HUES64 (cell line): Measurements from ENCODE around the gene TAF13.

Source experiments
- H3K27ac ChIP-seq: 2 replicates; pipeline ENCODE4 v1.7.0; 2013; ENCODE audit warnings: low read depth, low read length, inconsistent platforms
- H3K27me3 ChIP-seq: 2 replicates; pipeline ENCODE4 v1.6.1; 2013; ENCODE audit warnings: mild to moderate bottlenecking, low read length; ENCODE audit not compliant: insufficient read depth
- H3K36me3 ChIP-seq: 2 replicates; pipeline ENCODE4 v1.6.1; 2013; ENCODE audit warnings: mild to moderate bottlenecking, low read length; ENCODE audit not compliant: insufficient read depth
- H3K4me1 ChIP-seq: 2 replicates; pipeline ENCODE4 v1.6.1; 2013; ENCODE audit warnings: mild to moderate bottlenecking, low read length, moderate library complexity; ENCODE audit not compliant: insufficient read depth
- H3K4me3 ChIP-seq: 2 replicates; pipeline ENCODE4 v1.5.1; 2013; ENCODE audit warnings: mild to moderate bottlenecking, low read length, moderate library complexity
- H3K9ac ChIP-seq: 2 replicates; pipeline ENCODE4 v1.6.1; 2013; ENCODE audit warnings: mild to moderate bottlenecking, low read depth, low read length
- H3K9me3 ChIP-seq: 2 replicates; pipeline ENCODE4 v1.6.1; 2013; ENCODE audit warnings: low read depth, low read length; ENCODE audit not compliant: insufficient read depth
- WGBS: fragments of 150-250, 120-280 bp; methylation state at CpG from one replicate; pipeline ENCODE4 v1.1.7; 2013; ENCODE audit warnings: missing lambda C conversion rate; 5-methylcytosine and 5-hydroxymethylcytosine counted together

TAF13 gene

DNA sequence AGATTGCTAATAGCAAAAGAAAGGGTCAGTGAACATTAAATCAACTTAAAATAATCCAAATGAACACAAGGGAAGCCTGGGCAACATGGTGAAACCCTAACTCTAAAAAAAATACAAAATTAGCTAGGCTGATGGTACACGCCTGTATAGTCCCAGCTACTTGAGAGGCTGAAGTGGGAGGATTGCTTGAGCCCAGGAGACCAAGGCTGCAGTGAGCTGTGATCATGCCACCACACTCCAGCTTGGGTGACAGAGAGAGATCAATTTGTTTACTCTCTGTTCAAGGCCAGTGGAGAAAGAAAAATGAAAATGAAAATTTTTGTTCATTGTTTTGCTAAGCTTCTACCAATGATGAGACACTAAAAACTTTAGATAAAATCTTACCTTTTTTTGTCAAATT is 58.7 kb downstream of the TAF13 start:
- Histone ChIP-seq H3K4me1 (no peaks in the 10 kb centered on the region), H3K9ac (no peak overlapping the region), H3K9me3 (no peaks in the 10 kb centered on the region), H3K27me3 (no peaks in the 10 kb centered on the region), H3K27ac (no peak overlapping the region), H3K36me3 (peaks cover 5% of the 10 kb centered on the region), H3K4me3 (no peak overlapping the region)
- WGBS = 95% methylated on average over 1 of the region's 1 CpG
